Adrenal gland (tissue), 12 donors: ENCODE results near the gene CLEC4M. TPM values are rescaled to one million over a fixed set of nuclear protein-coding genes. Genes with fewer than 3 reads are reported as not detected.
A peak's percentile ranks its signal among the peaks of the same experiment; 100 is the strongest.

Experiments used
- DNase-seq, 7 donors: peaks; one replicate each; pipeline ENCODE4 v3.0.0-alpha.2; 2019 to 2020
- H3K27ac ChIP-seq, 5 donors: fragments of 200-600 bp; sonication (generic) in 4 of 5; 1 replicate in 3 of 5; 2 replicates in 2 of 5; pipeline versions ENCODE4 v1.5.1 to v1.8.0; 2016 to 2020; ENCODE audit warnings: mild to moderate bottlenecking in 1 of 5
- H3K27me3 ChIP-seq: fragments of 200-600 bp; 2 replicates; pipeline ENCODE4 v1.8.0; 2021
- H3K36me3 ChIP-seq, 2 donors: fragments of 200-600 bp; replicated peaks in 1 of 2; 1 replicate in 1 of 2; 2 replicates in 1 of 2; pipeline versions ENCODE4 v1.5.1 to v1.8.0; 2018 to 2022
- H3K4me1 ChIP-seq, 2 donors: fragments of 200-600 bp; replicated peaks in 1 of 2; 1 replicate in 1 of 2; 2 replicates in 1 of 2; pipeline versions ENCODE4 v1.5.1 to v1.8.0; 2018 to 2021
- H3K4me3 ChIP-seq, 4 donors: fragments of 200-600 bp; sonication (generic) in 3 of 4; one replicate each; pipeline ENCODE4 v1.5.1; 2016 to 2018
- H3K9me3 ChIP-seq, 3 donors: fragments of 200-600 bp; sonication (generic) in 1 of 3; replicated peaks in 1 of 3; 1 replicate in 2 of 3; 2 replicates in 1 of 3; pipeline versions ENCODE4 v1.5.1 to v1.8.0; 2016 to 2021
- CTCF ChIP-seq, 6 experiments: fragments of 450-650 bp in 4 of 6; fragments of 200-600 bp in 2 of 6; sonication (generic) in 1 of 6; IDR thresholded peaks; 1 replicate in 5 of 6; 2 replicates in 1 of 6; pipeline versions ENCODE4 v1.5.1 to v1.8.0; 2016 to 2021; ENCODE audit warnings: antibody characterized with exemption in 6 of 6, mild to moderate bottlenecking in 2 of 6, moderate library complexity in 1 of 6
- POLR2A ChIP-seq, 2 donors: fragments of 450-650 bp; IDR thresholded peaks; one replicate each; pipeline ENCODE4 v1.6.1; 2017; ENCODE audit warnings: antibody characterized with exemption in 2 of 2, mild to moderate bottlenecking in 2 of 2, moderate library complexity in 1 of 2
- WGBS, 4 donors: extraction: QIAGEN DNeasy Blood & Tissue Kit in 2 of 4; methylation state at CpG; one replicate each; pipeline versions ENCODE4 v1.1.5 to v1.1.7; 2013 to 2017; 5-methylcytosine and 5-hydroxymethylcytosine counted together
- intact Hi-C, 2 donors: fragments of 100-400 bp; cut with DNase I; formaldehyde crosslinking; loops; one replicate each; pipeline versions ENCODE4 v1.14.1 to v1.15.0; 2022 to 2023
- polyA plus RNA-seq, 3 donors: library from polyadenylated mRNA; stranded (reverse); fragments of 200-250 nt in 2 of 3; fragments of 350-450 nt in 1 of 3; fragmentation: Illumina TruSeq in 1 of 3; extraction: RNeasy Lipid Tissue Mini Kit (QIAGEN cat#74804) in 1 of 3; gene quantifications; one replicate each; pipeline ENCODE4 v1.2.3, GENCODE V29; 2013 to 2014
- total RNA-seq, 9 donors: library from RNA; depleted of rRNA in 4 of 9; stranded (reverse); fragments of >200 nt in 4 of 9; fragments of 120-200 nt in 1 of 9; fragmentation: NEBNext Ultra II Directional in 1 of 9; extraction: Animal tissue kit (Norgen Biotek cat#: 25700) in 1 of 9; gene quantifications; one replicate each; pipeline versions ENCODE4 v1.1.0 to v1.2.4, GENCODE V29; 2013 to 2023
- donor health status: healthy with polysubstance abuse.
- donor health status: Bipolar disorder and iron deficiency.
- donor health status: DM: yes; HTN: yes; CAD: no.
- donor health status: DM: no; HTN: no; CAD: no.
- donor health status: DM: no; HTN: no; CAD: no.
- donor health status: DM: yes; HTN: yes; CAD: no.

CLEC4M gene
- total and polyA plus RNA-seq, 12 donors, result 0.37 to 91.6 (median 0.98) TPM; not detected in 1

DNA sequence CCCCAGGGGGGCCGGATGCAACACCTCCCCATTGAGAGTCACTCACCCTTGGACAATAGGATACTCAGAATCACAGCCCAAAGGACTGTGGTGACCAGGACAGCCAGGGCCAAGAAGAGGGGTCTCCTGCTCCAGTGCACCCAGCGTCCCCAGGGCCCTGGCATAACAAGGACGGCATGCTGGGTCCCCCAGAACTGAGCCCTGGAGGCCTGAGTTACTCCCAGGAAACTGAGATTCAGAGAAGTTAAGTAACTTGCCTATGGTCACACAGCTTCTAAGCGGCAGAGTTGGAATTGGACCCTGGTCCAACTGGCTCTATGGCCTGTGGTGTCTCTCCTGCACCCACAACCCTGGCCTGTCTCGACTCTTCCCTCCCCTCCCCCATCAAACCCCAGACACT is 31.4 kb upstream of the CLEC4M start:
- WGBS, 4 donors, result 67 to 80% (median 76%) methylated on average over 1 to 5 of the region's 5 CpGs
- no peak for DNase-seq
- H3K4me3 ChIP-seq, result no peak overlapping the region
- no peak for TF ChIP-seq CTCF (IDR thresholded peaks at IDR 0.05)
- no peak for TF ChIP-seq POLR2A (IDR thresholded peaks at IDR 0.05)
- no peaks in the 10 kb centered on the region for H3K9me3 ChIP-seq
- H3K27me3 ChIP-seq, result peaks cover 36% of the 10 kb centered on the region
- no peak overlapping the region for H3K27ac ChIP-seq
- no peaks in the 10 kb centered on the region for H3K36me3 ChIP-seq
- intact Hi-C loops, result no loop called here
- H3K4me1 ChIP-seq, result peaks cover 0 to 5% of the 10 kb centered on the region in 2 donors

GRCh38 chr19:7732045-7732444 is 31.0 kb upstream of the CLEC4M start, which contains the start of gene CLEC4G:
Gene CLEC4G, minus strand, starts transcription at chr19:7732110. Its CDS starts 8 bp downstream, at chr19:7732102.
- no peak within 1 kb of the TSS for H3K27ac ChIP-seq
- H3K36me3 ChIP-seq, result no peaks in the 10 kb centered on the region
- whole genome bisulfite sequencing, 4 donors, result 65 to 80% (median 67%) methylated on average over 9 of the region's 9 CpGs
- peaks cover 0 to 5% of the 10 kb centered on the region in 2 donors for H3K4me1 ChIP-seq
- no peak for TF ChIP-seq CTCF (IDR thresholded peaks at IDR 0.05)
- no peak for TF ChIP-seq POLR2A (IDR thresholded peaks at IDR 0.05)
- peaks cover 36% of the 10 kb centered on the region for H3K27me3 ChIP-seq
- H3K9me3 ChIP-seq, result no peaks in the 10 kb centered on the region
- H3K4me3 ChIP-seq, result no peak within 1 kb of the TSS
- intact Hi-C loops, result no loop called here
- no peak for DNase-seq

DNA sequence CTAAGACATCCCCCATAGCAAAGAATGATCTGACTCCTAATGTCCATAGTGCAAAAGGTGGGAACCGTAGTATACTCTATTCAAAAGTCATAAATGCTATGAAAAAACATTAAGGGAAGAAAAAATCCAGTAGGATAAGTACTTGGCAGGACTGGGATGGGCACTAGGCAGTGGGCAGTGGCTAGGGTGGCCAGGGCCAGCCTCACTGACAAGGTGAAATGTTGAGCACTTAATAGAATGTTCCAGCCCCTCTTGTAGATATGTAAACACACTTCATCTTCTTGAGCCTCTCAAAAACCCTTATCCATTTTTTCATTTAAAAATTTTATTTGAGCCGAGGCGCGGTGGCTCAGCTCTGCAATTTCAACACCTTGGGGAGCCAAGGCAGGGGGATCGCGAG is 29.7 kb upstream of the CLEC4M start:
- Histone ChIP-seq H3K36me3 (no peaks in the 10 kb centered on the region), H3K4me3 (no peak overlapping the region), H3K27ac (no peak overlapping the region), H3K4me1 (peaks cover 0 to 5% of the 10 kb centered on the region in 2 donors), H3K9me3 (no peaks in the 10 kb centered on the region), H3K27me3 (peaks cover 27% of the 10 kb centered on the region)
- TF ChIP-seq POLR2A (IDR thresholded peaks at IDR 0.05) (no peak), CTCF (IDR thresholded peaks at IDR 0.05) (no peak)
- intact Hi-C loops, result no loop called here
- no peak for DNase-seq
- WGBS, 4 donors, result 72 to 82% (median 78%) methylated on average over 6 of the region's 6 CpGs

- peak in 1 of 7 donors; percentile 31 for DNase-seq
- TF ChIP-seq CTCF (IDR thresholded peaks at IDR 0.05) (no peak), POLR2A (IDR thresholded peaks at IDR 0.05) (no peak)
- Histone ChIP-seq H3K36me3 (no peaks in the 10 kb centered on the region), H3K9me3 (no peaks in the 10 kb centered on the region), H3K27ac (peak overlapping the region in 2 of 5 donors; percentile 17 to 66), H3K27me3 (peaks cover 16% of the 10 kb centered on the region), H3K4me3 (no peak overlapping the region), H3K4me1 (peaks cover 0 to 5% of the 10 kb centered on the region in 2 donors)
- 54 to 74% (median 61%) methylated on average over 12 of the region's 12 CpGs for WGBS, 4 donors
- intact Hi-C loops, result no loop called here
Observed at GRCh38 chr19:7734220-7735203, 28.5 kb upstream of the CLEC4M start.
